ENCODE data around the gene MLYCD.

MLYCD gene

GRCh38 chr16:83953796-83954576 lies 55.1 kb downstream of the MLYCD start:
- Histone ChIP-seq H3K9ac (ENCODE audit: low read length) (no peak overlapping the region), H3K4me3 (ENCODE audit: low read depth in 1 of 2, low read length in 2 of 2) (peak overlapping the region; percentile 38 to 78), H3K27ac (ENCODE audit: low read depth, low read length) (peak overlapping the region; percentile 70), H3K36me3 (ENCODE audit: insufficient read depth, low read length) (peaks cover 10% of the 10 kb centered on the region), H3K9me3 (ENCODE audit: low read length) (no peaks in the 10 kb centered on the region), H3K4me1 (ENCODE audit: insufficient read depth, low read length) (peaks cover 27% of the 10 kb centered on the region), H3K27me3 (ENCODE audit: control insufficient read depth in 1 of 2, insufficient read depth in 2 of 2, low read length in 2 of 2) (no peaks in the 10 kb centered on the region)

- Histone ChIP-seq H3K9me3 (ENCODE audit: low read length) (no peaks in the 10 kb centered on the region), H3K4me3 (ENCODE audit: low read depth in 1 of 2, low read length in 2 of 2) (no peak overlapping the region), H3K36me3 (ENCODE audit: insufficient read depth, low read length) (peaks cover 16% of the 10 kb centered on the region), H3K27me3 (ENCODE audit: control insufficient read depth in 1 of 2, insufficient read depth in 2 of 2, low read length in 2 of 2) (no peaks in the 10 kb centered on the region), H3K27ac (ENCODE audit: low read depth, low read length) (no peak overlapping the region), H3K4me1 (ENCODE audit: insufficient read depth, low read length) (peaks cover 27% of the 10 kb centered on the region), H3K9ac (ENCODE audit: low read length) (no peak overlapping the region)
These were observed 55.7 kb downstream of the MLYCD start for GRCh38 chr16:83954577-83955016.

- Histone ChIP-seq H3K27ac (ENCODE audit: low read depth, low read length) (no peak overlapping the region), H3K36me3 (ENCODE audit: insufficient read depth, low read length) (peaks cover 24% of the 10 kb centered on the region), H3K27me3 (ENCODE audit: control insufficient read depth in 1 of 2, insufficient read depth in 2 of 2, low read length in 2 of 2) (no peaks in the 10 kb centered on the region), H3K9me3 (ENCODE audit: low read length) (no peaks in the 10 kb centered on the region), H3K9ac (ENCODE audit: low read length) (no peak overlapping the region), H3K4me1 (ENCODE audit: insufficient read depth, low read length) (peaks cover 27% of the 10 kb centered on the region), H3K4me3 (ENCODE audit: low read depth in 1 of 2, low read length in 2 of 2) (no peak overlapping the region)
These were observed 56.6 kb downstream of the MLYCD start for GRCh38 chr16:83955218-83956130.

- no peak overlapping the region for H3K4me3 ChIP-seq (ENCODE audit: low read depth in 1 of 2, low read length in 2 of 2)
- peaks cover 28% of the 10 kb centered on the region for H3K36me3 ChIP-seq (ENCODE audit: insufficient read depth, low read length)
- no peak overlapping the region for H3K9ac ChIP-seq (ENCODE audit: low read length)
- H3K4me1 ChIP-seq (ENCODE audit: insufficient read depth, low read length) = peaks cover 27% of the 10 kb centered on the region
- no peaks in the 10 kb centered on the region for H3K9me3 ChIP-seq (ENCODE audit: low read length)
- no peak overlapping the region for H3K27ac ChIP-seq (ENCODE audit: low read depth, low read length)
- H3K27me3 ChIP-seq (ENCODE audit: control insufficient read depth in 1 of 2, insufficient read depth in 2 of 2, low read length in 2 of 2) = no peaks in the 10 kb centered on the region
These were observed 57.7 kb downstream of the MLYCD start for GRCh38 chr16:83956336-83957289.

- H3K36me3 ChIP-seq (ENCODE audit: insufficient read depth, low read length) = peaks cover 28% of the 10 kb centered on the region
These were observed 58.5 kb downstream of the MLYCD start for GRCh38 chr16:83957296-83957855.

GRCh38 chr16:83958137-83958845 lies 59.4 kb downstream of the MLYCD start:
- Histone ChIP-seq H3K4me3 (ENCODE audit: low read depth in 1 of 2, low read length in 2 of 2) (no peak overlapping the region), H3K4me1 (ENCODE audit: insufficient read depth, low read length) (peaks cover 17% of the 10 kb centered on the region), H3K36me3 (ENCODE audit: insufficient read depth, low read length) (peaks cover 28% of the 10 kb centered on the region), H3K27me3 (ENCODE audit: control insufficient read depth in 1 of 2, insufficient read depth in 2 of 2, low read length in 2 of 2) (no peaks in the 10 kb centered on the region), H3K9me3 (ENCODE audit: low read length) (no peaks in the 10 kb centered on the region), H3K9ac (ENCODE audit: low read length) (no peak overlapping the region), H3K27ac (ENCODE audit: low read depth, low read length) (no peak overlapping the region)

More at GRCh38 chr16:83957296-83957855, 58.5 kb downstream of the MLYCD start:
- no peak overlapping the region for H3K4me3 ChIP-seq (ENCODE audit: low read depth in 1 of 2, low read length in 2 of 2)
- H3K27me3 ChIP-seq (ENCODE audit: control insufficient read depth in 1 of 2, insufficient read depth in 2 of 2, low read length in 2 of 2) = no peaks in the 10 kb centered on the region
- H3K9ac ChIP-seq (ENCODE audit: low read length) = no peak overlapping the region
- no peaks in the 10 kb centered on the region for H3K9me3 ChIP-seq (ENCODE audit: low read length)
- peaks cover 25% of the 10 kb centered on the region for H3K4me1 ChIP-seq (ENCODE audit: insufficient read depth, low read length)
- no peak overlapping the region for H3K27ac ChIP-seq (ENCODE audit: low read depth, low read length)

GRCh38 chr16:83958846-83959565 lies 60.1 kb downstream of the MLYCD start:
- H3K9me3 ChIP-seq (ENCODE audit: low read length) = no peaks in the 10 kb centered on the region
- no peak overlapping the region for H3K27ac ChIP-seq (ENCODE audit: low read depth, low read length)
- H3K4me3 ChIP-seq (ENCODE audit: low read depth in 1 of 2, low read length in 2 of 2) = no peak overlapping the region
- peaks cover 12% of the 10 kb centered on the region for H3K4me1 ChIP-seq (ENCODE audit: insufficient read depth, low read length)
- no peak overlapping the region for H3K9ac ChIP-seq (ENCODE audit: low read length)
- peaks cover 28% of the 10 kb centered on the region for H3K36me3 ChIP-seq (ENCODE audit: insufficient read depth, low read length)
- no peaks in the 10 kb centered on the region for H3K27me3 ChIP-seq (ENCODE audit: control insufficient read depth in 1 of 2, insufficient read depth in 2 of 2, low read length in 2 of 2)

- no peak overlapping the region for H3K27ac ChIP-seq (ENCODE audit: low read depth, low read length)
- no peak overlapping the region for H3K4me3 ChIP-seq (ENCODE audit: low read depth in 1 of 2, low read length in 2 of 2)
- peaks cover 5% of the 10 kb centered on the region for H3K4me1 ChIP-seq (ENCODE audit: insufficient read depth, low read length)
- H3K36me3 ChIP-seq (ENCODE audit: insufficient read depth, low read length) = peaks cover 28% of the 10 kb centered on the region
- H3K9ac ChIP-seq (ENCODE audit: low read length) = no peak overlapping the region
- no peaks in the 10 kb centered on the region for H3K9me3 ChIP-seq (ENCODE audit: low read length)
- no peaks in the 10 kb centered on the region for H3K27me3 ChIP-seq (ENCODE audit: control insufficient read depth in 1 of 2, insufficient read depth in 2 of 2, low read length in 2 of 2)
These were observed 60.9 kb downstream of the MLYCD start for GRCh38 chr16:83959656-83960434.

- Histone ChIP-seq H3K4me3 (ENCODE audit: low read depth in 1 of 2, low read length in 2 of 2) (no peak overlapping the region), H3K9ac (ENCODE audit: low read length) (no peak overlapping the region), H3K27me3 (ENCODE audit: control insufficient read depth in 1 of 2, insufficient read depth in 2 of 2, low read length in 2 of 2) (no peaks in the 10 kb centered on the region), H3K4me1 (ENCODE audit: insufficient read depth, low read length) (peaks cover under 1% of the 10 kb centered on the region), H3K9me3 (ENCODE audit: low read length) (no peaks in the 10 kb centered on the region), H3K27ac (ENCODE audit: low read depth, low read length) (no peak overlapping the region), H3K36me3 (ENCODE audit: insufficient read depth, low read length) (peaks cover 28% of the 10 kb centered on the region)
These were observed 61.8 kb downstream of the MLYCD start for GRCh38 chr16:83960521-83961249.
